ENCODE measurements around the gene TAB3.

The TAB3 gene

GRCh38 chrX:30900227-30900626 lies 11.2 kb upstream of the TAB3 start:
- TF ChIP-seq CTCF (IDR thresholded peaks at IDR 0.05) (no peak), ZFX (IDR thresholded peaks at IDR 0.05; ENCODE audit: borderline replicate concordance) (no peak)
- no peak overlapping the region for H3K27ac ChIP-seq

GRCh38 chrX:30898886-30899285 lies 9.8 kb upstream of the TAB3 start:
- no peak overlapping the region for H3K27ac ChIP-seq
- no peak for TF ChIP-seq CTCF (IDR thresholded peaks at IDR 0.05)
- no peak for TF ChIP-seq ZFX (IDR thresholded peaks at IDR 0.05; ENCODE audit: borderline replicate concordance)

GRCh38 chrX:30895370-30895769 lies 6.3 kb upstream of the TAB3 start:
- TF ChIP-seq ZFX (IDR thresholded peaks at IDR 0.05; ENCODE audit: borderline replicate concordance) (no peak), CTCF (IDR thresholded peaks at IDR 0.05) (no peak)
- H3K27ac ChIP-seq = no peak overlapping the region

GRCh38 chrX:30893206-30893605 lies 4.2 kb upstream of the TAB3 start:
- H3K27ac ChIP-seq = no peak overlapping the region
- TF ChIP-seq ZFX (IDR thresholded peaks at IDR 0.05; ENCODE audit: borderline replicate concordance) (no peak), CTCF (IDR thresholded peaks at IDR 0.05) (no peak)

GRCh38 chrX:30892591-30892990 lies 3.5 kb upstream of the TAB3 start:
- no peak for TF ChIP-seq ZFX (IDR thresholded peaks at IDR 0.05; ENCODE audit: borderline replicate concordance)
- no peak for TF ChIP-seq CTCF (IDR thresholded peaks at IDR 0.05)
- no peak overlapping the region for H3K27ac ChIP-seq

GRCh38 chrX:30888526-30889146 lies 418 bp downstream of the TAB3 start:
- peak overlapping the region; percentile 65 for H3K27ac ChIP-seq

More at GRCh38 chrX:30888526-30889146, 418 bp downstream of the TAB3 start:
- TF ChIP-seq ZFX (IDR thresholded peaks at IDR 0.05; ENCODE audit: borderline replicate concordance) (no peak), CTCF (IDR thresholded peaks at IDR 0.05) (no peak)
